TTC549 (cell line): Measurements from ENCODE around the gene BTRC.

Source experiments
- FAIRE-seq: peaks from 2 replicates; lab custom pipeline; 2012; peaks lifted over from hg19 to GRCh38; lab: Jason Lieb, UNC

The BTRC gene

DNA sequence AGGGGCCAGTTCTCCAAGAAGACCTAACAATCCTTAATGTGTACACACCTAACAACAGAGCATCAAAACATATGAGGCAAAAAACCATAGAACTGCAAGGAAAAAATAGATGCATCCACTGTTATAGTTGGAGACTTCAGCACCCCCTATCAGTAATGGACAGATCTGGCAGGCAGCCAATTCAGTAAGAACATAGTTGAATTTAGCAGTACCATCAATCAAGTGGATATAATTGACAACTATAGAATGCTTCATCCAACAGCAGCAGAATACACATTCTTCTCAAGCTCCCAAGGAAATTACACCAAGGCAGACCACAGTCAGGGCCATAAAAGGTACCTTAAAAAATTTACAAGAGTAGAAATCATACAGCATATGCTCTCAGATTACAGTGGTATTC lies 191.9 kb downstream of the BTRC start:
- FAIRE-seq = no peak

DNA sequence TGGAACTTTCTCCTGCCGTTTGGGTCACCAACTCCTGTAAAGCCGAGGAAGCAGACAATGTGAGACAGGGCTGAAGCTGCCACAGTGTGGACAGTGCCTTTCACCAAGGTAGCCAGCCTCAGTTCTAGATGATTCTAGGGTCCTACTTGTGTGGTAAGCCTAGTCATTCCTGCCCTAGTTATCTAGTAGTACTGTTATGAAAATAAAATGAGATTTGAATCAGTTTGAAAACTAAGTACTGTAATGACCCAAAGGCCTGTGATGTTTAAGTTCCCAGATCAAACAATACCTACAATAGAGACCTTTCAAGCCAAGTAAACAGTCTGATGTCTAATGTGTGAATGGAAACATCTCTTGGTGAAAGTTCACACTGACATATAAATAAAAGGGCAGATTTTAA lies 197.0 kb downstream of the BTRC start:
- FAIRE-seq = no peak

DNA sequence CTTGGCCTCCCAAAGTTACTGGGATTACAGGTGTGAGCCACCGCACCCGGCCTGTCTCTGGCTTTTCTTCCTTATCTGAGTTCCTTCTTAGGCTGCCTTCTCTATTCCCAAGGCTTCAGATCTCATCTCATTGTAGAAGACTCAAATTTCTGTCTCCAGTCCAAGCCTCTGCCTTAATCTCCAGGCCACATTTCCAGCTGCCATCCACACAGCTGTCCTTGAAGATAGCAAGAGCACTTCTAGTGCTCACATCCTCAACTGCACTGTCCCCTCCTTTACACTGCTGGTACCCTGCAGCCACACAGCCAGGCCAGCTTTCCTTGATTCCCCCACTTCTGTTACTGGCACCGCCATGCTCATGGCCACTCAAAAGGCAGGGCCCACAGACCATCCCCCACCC lies 198.5 kb downstream of the BTRC start:
- FAIRE-seq = no peak

DNA sequence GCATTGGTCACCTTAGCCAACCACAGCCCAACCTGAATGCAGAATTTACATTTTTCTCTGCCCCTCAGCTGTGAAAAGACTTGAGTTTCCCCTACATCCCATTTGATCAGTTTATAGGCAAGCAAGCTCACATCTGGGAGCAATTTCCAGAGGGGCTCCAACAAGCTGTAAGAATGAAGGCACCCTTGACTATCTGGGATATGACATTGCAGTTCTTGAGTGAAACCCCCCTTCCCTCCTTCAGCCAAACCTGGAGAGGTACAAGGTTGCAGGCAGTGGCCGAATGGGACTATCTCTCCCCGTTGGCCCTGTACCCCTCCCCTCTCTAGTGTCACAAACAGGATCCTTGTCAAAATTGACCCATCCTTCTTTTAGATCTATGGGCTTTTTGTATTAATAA lies 203.6 kb downstream of the BTRC start:
- FAIRE-seq = no peak

DNA sequence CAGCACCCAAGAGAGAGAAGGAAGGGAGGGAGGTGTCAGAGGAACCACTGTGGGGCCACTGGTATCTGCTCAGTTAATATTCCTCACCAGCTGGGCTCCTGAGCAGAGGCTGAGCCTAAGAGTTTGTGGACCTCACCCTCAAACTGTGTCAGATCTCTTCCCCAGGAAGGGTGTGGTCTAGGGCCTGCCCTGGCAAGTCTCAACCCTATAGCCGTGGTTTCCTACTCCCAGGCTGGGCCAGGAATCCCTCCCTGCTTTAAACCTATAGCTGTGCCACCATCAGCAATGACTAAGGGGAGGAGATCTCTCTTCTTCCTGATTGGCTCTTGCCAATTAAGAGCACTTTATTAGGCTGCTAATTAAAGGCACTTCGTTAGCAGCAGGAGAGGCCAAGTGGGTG lies 204.2 kb downstream of the BTRC start:
- no peak for FAIRE-seq

DNA sequence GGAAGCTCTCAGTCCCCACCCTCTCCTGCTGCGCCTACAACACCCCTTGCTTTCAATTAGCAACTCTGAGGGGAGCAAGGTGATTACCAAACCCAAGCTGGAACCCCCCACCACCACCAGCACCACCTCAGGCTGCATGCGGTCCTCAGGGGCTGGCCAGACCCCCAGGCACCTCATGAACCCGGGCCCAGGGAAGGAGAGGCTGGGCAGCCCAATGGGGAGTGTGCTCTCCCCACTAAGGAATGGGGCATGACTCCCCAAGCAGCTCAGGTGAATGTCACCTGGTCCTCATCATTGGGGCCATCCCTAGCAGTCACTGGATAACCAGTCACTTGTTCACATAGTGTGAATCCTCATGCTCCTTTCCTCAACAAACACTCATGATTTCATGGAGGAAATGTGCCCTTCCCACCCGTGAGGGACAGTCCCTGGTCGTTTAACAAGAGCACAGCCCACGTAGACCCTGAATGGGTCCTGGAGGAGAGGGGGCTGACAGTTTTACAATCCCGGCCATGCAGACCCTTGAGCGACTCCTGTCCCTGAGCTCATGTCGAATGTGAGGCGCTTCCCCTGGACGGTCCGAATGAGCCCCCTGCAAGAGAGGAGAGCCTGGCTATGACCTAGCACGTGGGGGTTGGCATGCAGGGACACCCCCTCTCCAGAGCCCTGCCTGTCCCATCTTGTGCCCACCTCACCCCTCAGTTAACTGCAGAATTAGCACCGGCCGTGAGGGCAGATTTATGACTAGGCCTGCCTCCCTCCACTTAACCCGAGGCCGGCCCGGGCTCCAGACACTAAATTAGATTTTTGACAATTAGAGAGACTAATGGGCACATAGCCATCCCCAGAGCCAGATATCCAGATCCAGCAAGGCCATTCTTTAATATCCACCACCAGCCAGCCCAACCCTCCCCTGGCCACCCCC lies 205.0 kb downstream of the BTRC start:
- FAIRE-seq = no peak

DNA sequence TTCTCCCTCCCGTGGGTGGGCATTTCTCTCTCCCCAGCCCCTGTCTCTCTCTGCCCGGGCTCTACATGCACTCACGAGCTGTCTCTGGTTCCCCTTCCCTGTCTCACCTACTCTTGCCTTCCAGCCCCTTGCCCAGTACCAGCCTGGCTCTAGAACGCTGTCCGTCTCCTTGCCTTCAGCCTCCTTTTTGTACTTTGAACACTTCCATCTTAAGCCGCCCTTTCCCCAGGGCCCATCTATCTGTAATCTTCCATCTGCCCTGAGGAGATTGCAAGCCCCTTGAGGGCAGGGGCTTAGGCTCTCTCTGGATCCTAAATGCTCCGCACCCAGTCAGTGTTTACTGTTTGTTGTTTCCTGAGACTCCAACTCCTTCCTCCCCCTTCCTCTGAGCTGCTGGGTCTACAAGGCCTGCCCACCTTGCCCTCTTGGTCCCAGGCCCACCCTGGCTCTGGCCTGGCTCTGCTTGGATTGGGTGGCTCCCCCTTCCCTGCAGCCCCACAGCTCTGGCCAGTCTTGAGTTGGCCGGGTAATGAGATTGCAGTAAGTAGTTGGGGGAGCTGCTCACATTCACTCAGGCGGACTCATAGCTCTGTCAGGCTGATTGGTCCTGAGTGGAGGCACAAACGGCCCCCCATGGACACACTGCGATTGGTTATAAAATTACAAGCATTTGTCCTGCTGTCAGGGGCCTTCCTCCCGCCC lies 205.8 kb downstream of the BTRC start:
- FAIRE-seq = no peak

DNA sequence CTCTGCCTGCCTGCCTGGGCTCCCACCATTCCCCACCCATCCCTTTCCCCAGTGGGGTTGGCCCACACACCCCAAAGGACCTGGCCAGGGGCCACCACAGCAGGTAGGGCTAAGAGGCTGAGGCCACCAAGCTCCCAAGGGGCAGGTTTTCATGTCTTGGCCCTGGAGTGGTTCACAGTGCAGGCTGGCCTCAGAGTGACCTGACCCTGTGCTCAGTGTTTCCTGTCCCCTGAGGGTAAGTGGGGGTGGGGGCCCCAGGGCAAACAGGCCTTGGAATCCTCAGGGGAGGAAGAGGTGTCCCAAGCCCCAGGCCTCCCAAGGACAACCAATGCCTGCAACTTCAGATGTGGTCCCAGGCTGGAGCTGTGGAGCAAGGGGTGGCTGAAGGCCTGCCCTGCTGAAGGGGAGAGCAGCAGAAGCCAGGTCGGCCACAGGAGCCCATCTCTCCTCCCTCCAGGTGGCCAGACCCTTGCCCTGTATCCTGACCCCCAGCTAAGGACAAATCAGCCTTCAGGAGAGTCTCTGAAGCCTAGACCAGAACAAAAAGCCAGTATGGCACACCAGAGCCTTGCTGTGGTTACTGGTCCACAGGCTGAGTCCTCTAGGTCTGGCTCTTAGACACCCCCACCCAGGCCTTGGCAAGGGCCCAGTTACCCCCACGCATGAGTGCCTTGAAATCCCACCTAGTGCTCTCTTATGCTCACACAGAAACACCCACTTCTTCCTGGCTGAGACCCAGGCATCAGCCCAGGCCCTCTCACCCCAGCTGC lies 206.5 kb downstream of the BTRC start:
- FAIRE-seq = no peak

DNA sequence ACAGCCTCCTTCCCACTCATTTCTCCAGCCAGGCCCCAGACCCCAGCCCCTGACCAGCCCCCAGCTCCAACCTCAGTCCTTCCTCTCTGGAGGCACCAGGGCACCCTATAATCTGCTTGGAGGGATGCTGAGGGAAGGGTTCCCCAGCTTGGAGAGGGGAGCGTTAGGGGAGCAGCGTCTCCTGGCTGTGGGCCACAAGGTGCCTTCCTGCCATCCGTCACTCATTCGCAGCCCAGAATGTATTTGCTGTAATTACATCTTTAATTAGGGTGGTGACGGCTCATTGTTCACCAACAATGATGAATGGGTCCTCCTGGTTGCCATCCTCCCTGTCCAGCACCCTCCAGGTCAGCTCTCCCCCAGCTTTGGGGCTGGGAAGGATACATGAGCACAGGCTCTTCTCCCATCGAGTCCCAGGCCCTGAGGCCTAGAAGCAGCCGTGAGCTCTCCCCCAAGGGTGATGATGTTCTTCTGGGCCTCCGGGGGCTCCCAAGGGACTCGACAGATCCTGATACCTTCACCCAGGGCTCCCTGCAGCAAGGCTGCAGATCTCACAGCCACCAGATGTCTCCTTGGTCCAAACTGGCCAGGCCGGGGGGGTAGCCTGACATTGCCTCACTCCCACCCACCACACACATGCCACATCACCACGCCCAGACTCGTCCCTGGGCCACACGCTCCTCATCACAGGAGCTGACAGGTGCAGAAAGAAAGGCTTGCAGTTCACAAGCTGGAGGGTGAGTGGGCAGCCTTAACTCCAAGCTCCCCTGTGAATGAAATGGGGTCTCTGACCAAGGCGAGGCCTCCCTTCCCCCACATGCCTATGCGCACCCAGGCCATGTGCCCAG lies 207.3 kb downstream of the BTRC start:
- no peak for FAIRE-seq

DNA sequence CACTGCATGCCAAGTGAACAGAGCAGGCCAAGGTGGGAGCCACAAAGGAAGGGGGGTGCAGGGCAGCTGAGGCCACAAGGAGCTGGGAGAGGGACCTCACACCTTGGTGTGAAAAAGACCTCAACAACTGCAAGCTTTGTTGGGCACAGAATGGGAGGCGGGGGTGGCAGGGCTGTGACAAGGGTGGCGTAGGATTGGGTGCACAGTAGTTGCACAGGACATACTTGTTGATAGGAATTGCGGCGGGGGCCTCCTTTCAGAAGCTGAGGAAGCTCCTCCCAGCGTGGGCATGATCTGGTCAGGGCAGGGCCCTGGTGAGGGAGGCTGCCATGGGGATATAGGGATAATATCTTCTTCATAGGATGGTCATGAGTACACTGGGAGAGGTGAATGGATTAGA lies 208.3 kb downstream of the BTRC start:
- no peak for FAIRE-seq

DNA sequence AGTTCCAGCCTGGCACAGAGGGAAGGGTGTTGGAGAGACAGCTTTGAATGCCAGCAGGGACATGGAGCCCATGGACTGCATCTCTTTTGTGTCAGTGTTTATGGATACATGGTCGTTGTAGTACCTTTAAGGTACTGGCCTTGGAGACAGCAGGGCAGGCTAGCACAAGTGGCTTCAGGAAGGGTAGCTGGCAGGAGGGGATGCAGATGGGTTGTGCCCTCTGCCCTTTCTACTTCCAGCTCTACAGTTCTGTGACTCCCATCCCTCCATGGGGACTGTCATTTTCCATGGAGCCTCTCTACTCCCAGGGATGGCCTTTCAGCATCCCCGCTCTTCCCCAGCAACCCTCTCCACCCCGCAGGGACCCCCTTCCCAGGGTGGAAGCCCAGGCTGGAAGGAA lies 209.0 kb downstream of the BTRC start:
- FAIRE-seq = no peak

DNA sequence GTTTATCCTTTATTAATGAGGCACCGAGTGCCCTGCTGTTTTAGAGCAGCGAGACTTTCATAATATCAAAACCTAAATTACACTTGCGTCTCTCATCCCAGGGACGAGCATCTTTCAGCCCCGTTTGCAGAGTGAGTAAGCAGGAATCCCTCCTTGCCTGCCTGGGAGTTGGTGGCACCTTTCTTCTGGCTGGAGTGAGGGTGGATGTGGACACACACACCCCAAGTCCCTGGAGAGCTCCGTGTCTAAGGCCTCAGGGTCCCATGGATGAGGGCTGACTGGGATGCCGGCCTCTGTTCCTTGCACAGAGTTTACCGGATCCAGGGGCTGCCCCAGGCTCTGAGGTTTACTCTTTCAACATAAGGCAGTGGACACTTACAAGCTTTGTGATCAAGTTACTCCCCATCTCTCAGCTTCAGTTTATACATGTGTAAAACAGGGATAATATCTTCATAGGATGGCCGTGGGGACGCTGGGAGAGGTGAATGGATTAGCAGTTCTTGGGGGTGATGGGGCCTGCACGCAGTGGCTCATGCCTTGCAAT lies 209.6 kb downstream of the BTRC start:
- FAIRE-seq = no peak

DNA sequence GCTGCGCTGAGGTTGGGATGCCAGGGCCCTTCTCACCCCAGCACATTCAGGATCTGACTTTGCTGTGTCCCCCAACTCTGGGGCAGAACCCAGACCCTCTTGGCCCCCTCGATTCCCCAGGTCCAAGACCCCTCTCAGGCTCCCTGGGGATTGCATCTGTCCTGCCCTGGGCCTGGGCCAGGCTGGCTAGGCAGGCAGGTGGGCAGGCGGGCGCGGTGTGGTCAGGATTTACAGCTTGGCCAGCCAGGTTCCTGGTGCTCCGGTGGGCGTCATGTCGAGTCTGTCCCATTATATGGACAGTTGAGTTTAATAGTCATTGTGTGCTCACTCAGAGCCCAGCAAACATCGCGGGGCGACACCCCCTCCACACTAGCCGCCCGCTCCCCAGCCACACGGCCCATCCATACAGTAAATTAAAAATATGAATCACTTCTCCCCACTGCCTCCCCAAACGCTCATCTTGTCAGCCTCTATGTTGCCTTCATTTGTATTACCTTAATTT lies 210.6 kb downstream of the BTRC start:
- FAIRE-seq = no peak

DNA sequence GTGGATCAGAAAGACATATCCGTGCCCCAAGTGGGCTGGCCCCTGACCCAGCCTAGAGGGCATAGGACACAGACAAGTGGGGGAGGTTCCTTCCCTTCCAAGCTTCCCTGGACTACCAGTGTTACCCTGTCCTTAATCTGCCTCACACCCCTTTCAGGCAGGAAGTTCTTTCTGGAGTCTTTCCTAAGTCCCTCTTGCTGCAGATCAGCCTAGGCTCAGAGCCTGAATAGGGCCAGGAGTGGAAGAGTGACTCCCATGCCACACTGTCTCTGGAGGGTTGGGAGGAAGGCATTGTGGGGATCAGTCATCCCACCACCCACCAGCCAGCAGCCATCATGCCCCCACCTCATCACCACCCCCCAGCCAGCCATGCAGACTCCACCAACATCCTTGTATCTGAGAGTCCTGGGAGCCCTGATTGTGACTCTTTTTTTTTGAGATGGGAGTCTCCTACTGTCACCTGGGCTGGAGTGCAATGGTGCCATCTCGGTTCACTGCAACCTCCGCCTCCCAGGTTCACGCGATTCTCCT lies 211.5 kb downstream of the BTRC start:
- no peak for FAIRE-seq

DNA sequence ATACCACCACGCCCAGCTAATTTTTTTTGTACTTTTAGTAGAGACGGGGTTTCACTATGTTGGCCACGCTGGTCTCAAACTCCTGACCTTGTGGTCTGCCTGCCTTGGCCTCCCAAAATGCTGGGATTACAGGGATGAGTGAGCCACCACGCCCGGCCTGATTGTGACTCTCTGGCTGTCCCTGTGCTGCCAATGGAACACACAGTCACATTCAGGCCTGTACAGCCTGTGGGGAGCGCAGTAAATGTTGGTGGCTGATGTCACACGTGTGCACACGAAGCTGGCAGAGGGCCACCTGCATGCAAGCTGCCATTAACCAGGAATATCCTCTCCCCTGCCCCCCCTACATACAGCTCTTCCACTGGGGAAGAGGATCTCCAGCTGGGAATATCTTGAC lies 212.0 kb downstream of the BTRC start:
- no peak for FAIRE-seq

DNA sequence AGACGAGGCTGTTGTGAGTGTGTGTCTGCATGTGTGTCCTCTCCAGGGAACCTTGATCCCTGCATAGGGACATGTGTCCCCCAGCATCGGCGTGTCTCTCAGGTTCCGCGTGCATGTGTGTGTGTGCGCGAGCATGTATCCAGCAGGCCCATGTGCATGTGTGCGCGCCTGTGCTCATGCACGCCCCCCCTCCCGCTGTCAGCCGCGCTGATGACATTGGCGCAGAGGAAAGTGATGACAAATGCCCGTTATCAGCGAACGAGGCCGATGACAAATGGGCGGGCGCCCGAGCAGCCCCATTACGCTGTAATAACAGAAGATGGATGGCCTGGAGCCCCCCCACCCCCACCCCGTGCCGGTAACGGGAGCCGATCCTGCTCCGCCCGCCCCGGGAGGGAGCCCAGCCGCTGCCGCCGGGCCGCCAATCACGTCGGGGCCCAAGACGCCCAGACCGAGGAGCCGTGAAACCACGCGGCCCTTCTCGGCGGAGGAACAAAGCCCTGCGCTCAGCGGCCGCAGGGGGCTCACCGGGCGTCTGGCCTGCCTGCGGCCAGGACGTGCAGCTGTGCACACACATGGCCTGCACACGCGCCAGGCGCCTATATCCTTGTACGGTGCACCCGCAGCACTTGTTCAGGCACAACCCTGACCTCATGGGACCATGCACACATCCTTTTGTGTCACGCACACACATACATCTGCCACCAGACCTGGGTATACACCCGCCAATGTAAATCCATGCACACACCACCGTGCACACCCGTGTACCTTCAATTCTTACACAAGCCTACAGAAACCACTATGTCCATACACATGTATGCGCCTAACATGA lies 212.6 kb downstream of the BTRC start:
- FAIRE-seq = no peak

DNA sequence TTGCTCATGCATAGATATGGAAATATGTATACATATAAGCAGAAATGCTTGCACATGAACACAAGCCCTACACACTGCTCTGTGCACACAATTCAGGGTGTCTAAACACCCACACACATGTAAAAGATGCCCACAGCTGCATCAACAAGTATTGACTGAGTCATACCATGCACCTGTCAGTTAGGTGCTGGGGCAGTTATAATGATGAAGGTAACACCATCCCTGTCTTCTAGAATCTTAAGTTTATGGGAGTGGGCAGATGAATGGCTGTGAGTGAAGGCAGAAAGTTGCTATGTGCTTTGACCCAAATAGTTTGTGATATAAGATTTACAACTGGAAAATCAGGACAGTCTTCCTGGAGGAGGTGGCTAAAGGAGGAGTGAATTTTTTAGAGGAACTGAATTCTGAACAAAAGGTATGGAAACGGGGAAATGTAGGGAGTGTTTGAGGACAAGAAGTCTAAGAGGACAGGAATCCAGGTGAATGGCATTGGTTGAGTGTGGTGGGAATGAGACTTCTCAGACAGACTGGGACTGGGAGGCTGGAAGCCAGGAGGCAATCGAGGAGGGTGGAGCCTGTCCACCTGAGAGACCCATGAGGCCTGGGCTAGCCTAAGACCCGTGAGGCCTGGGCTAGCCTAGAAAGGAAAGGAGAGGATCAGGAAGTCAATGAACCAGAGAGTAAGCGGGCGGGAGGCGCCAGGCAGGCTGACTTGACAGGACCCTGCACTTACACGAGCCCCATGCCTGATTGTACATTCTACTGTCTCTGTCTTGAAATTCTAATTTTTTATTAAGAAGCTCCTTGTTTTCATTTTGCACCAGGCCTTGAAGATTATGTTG lies 213.4 kb downstream of the BTRC start:
- FAIRE-seq = no peak

DNA sequence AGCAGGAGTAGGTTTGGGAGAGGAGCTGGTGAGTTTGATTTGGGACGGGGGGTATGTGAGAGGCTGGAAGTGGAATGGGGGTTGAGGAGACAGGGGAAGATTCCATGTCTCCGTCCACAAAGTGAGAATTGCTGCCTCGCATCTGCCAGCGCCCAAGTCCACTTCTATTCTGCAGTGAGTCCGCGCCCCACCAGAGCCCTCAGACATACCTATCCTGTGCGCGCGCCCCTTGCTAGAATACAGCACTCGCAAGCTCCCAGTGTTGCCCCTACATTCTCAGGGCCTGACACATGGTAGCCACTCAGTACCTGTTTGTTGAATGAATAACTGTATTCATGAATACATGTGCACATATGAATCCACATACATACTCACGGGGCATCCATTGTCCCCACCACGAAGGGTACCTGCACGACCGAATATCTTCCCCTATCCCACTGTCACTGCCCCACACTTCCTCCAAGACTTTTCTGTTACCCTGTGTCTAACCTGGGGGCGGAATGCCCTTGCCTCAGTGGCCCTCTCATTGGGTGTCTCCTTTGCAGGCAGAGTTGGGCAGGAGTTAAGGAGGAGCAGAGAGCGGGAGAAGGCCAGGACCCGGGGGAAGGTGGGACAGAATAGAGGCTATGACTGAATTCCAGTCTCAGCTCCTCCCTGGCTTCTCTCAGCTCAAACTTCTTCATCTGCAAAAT lies 214.2 kb downstream of the BTRC start:
- no peak for FAIRE-seq

DNA sequence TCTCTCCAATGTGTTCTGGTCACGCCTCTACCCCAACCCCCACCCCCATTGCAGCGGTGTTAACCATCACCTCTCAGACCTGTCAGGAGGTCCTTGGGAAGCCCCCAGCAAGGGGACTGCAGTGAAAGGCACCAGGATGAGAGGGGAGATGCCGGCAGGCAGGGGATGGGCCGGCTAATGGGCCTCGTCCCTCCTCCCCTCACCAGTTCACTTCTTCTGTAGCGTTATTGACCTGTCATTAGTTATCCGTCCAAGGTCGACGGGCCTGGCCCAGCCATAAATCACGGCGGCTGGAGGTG lies 215.3 kb downstream of the BTRC start:
- no peak for FAIRE-seq
